Measurements from ENCODE around the gene GPR31. TPM values are rescaled to one million over a fixed set of nuclear protein-coding genes. Genes with fewer than 3 reads are reported as not detected.

Gene GPR31
- total RNA-seq, 4 donors from 2014 or later, result not detected

DNA sequence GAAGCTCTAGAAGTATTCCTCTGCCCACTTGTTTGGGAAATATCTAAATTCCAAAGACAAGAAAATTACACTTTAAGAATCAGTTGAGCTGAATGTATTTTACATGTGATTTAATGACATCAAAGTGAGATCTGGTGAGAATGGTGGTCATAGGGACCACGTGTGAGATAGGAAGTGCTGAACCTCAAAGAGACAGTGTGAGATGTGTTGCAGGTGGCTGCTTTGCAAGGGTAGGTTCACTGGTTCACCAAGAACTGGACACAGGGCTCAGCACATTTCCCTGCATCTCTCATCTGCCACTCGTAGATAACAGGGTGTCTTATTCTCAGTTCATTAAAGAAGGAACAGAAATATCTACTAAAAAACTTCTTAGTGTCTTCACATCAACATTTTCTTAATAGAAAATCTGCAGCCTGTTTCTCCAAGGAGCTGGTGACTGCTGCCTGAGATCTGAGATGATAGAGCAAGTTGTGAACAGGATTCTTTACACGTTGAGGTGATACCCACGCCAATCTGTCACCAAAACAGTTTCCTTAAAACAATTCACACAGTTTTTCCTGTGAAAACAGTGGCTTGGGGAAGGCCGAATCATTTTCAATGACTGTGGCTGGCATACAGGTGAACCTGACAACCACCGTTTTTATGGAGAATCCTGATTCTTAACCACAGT lies 27.6 kb downstream of the GPR31 start:
- H3K27me3 ChIP-seq, result no peaks in the 10 kb centered on the region
- H3K4me1 ChIP-seq, result no peaks in the 10 kb centered on the region
- H3K36me3 ChIP-seq, result no peaks in the 10 kb centered on the region
- peak overlapping the region in 2 of 4 donors; percentile 3 to 36 for H3K27ac ChIP-seq
- no peaks in the 10 kb centered on the region for H3K9me3 ChIP-seq
- 62 to 76% methylated on average over 6 of the region's 6 CpGs for WGBS, 2 donors (ENCODE audit: low coverage in 1 of 2)
- no peak overlapping the region for H3K4me3 ChIP-seq
- ATAC-seq, result no peak
- no peak for TF ChIP-seq POLR2A (IDR thresholded peaks at IDR 0.05)
- no peak for TF ChIP-seq EP300 (IDR thresholded peaks at IDR 0.05)
- TF ChIP-seq CTCF (IDR thresholded peaks at IDR 0.05), result no peak

DNA sequence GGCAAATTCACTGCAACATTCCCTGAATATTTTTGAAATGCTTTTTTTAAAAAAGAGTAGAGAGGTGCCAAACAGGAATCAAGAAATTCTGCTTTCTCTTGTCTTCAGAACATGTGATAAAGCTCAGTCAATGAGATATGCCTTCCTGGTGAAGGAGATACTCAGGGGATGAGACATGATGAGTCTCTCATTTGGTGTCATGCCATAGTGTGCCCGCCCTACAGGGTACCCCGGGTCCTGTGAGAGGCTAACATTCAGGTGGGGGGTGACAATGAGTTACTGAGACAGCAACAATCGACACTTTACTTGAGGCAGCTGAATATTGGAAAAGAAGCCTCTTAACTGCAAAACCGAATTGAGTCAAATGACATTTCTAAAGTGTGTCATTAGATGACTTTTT lies 28.2 kb downstream of the GPR31 start:
- no peaks in the 10 kb centered on the region for H3K9me3 ChIP-seq
- 71 to 88% methylated on average over 1 to 4 of the region's 4 CpGs for WGBS, 2 donors (ENCODE audit: low coverage in 1 of 2)
- no peaks in the 10 kb centered on the region for H3K27me3 ChIP-seq
- H3K4me1 ChIP-seq, result no peaks in the 10 kb centered on the region
- H3K4me3 ChIP-seq, result no peak overlapping the region
- no peak for ATAC-seq
- no peak overlapping the region for H3K27ac ChIP-seq
- no peak for TF ChIP-seq EP300 (IDR thresholded peaks at IDR 0.05)
- TF ChIP-seq CTCF (IDR thresholded peaks at IDR 0.05), result no peak
- no peak for TF ChIP-seq POLR2AphosphoS5 (IDR thresholded peaks at IDR 0.05)
- TF ChIP-seq POLR2A (IDR thresholded peaks at IDR 0.05), result no peak
- no peaks in the 10 kb centered on the region for H3K36me3 ChIP-seq

DNA sequence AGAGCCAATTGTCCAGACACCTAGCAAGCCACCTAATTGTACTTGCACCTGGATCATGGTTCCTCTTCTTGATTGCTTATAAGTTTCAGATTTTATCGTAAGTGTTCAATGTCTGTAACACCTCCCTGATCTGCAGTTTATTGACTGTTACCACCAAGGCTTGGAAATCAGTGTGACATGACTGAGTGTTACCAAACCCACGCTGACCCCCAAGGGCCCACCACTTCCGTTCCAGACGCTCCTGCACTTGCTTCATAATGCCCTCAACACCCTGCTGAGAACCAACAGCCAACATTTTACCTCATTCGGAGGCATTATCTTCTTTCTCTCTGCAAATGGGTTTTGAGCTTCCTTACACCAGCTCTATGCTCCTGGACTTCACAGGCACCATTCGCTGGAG lies 28.6 kb downstream of the GPR31 start:
- no peak for ATAC-seq
- H3K27ac ChIP-seq, result no peak overlapping the region
- no peaks in the 10 kb centered on the region for H3K36me3 ChIP-seq
- H3K9me3 ChIP-seq, result no peaks in the 10 kb centered on the region
- no peak for TF ChIP-seq EP300 (IDR thresholded peaks at IDR 0.05)
- no peak for TF ChIP-seq POLR2AphosphoS5 (IDR thresholded peaks at IDR 0.05)
- TF ChIP-seq POLR2A (IDR thresholded peaks at IDR 0.05), result no peak
- no peak for TF ChIP-seq CTCF (IDR thresholded peaks at IDR 0.05)
- H3K4me3 ChIP-seq, result no peak overlapping the region
- H3K4me1 ChIP-seq, result no peaks in the 10 kb centered on the region
- 72 to 79% methylated on average over 2 to 6 of the region's 6 CpGs for WGBS, 2 donors (ENCODE audit: low coverage in 1 of 2)
- H3K27me3 ChIP-seq, result no peaks in the 10 kb centered on the region

GRCh38 chr6:167127785-167128531 lies 29.8 kb downstream of the GPR31 start:
- TF ChIP-seq POLR2A (IDR thresholded peaks at IDR 0.05) (no peak), EP300 (IDR thresholded peaks at IDR 0.05) (no peak), POLR2AphosphoS5 (IDR thresholded peaks at IDR 0.05) (no peak), CTCF (IDR thresholded peaks at IDR 0.05) (no peak)
- Histone ChIP-seq H3K27ac (no peak overlapping the region), H3K9me3 (no peaks in the 10 kb centered on the region), H3K4me3 (no peak overlapping the region), H3K4me1 (no peaks in the 10 kb centered on the region), H3K27me3 (no peaks in the 10 kb centered on the region), H3K36me3 (no peaks in the 10 kb centered on the region)
- ATAC-seq, result no peak
- WGBS, 2 donors (ENCODE audit: low coverage in 1 of 2), result 91 to 96% methylated on average over 10 to 14 of the region's 14 CpGs
